Activated CD4-positive, alpha-beta T cell treated with anti-CD3 and anti-CD28 coated beads, Interleukin-2, amount 50 U/mL, for 16 hours (primary cell): ENCODE data around the gene LRP1B.

Experiments
- DNase-seq: peaks from one replicate; pipeline ENCODE4 v3.0.0-alpha.2; 2020

Gene LRP1B

DNA sequence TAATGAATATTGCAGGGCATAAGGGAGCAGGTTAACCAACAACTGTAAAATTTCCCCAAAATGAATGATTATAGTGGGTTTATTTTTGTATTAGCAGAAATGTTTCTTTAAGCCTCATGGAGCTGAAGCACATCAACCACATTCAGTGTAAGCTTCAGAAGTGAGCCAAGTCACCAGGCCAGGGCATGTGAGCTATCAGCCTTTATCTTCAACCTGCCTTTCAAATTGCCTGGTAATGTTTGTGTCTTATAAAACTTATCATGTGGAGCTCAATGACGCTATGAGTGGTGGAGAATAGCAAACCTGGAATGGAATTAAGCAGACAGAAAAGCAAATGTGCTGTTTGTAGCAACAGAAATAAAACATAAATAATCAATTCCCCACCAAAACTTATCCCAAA lies 1068.4 kb downstream of the LRP1B start:
- no peak for DNase-seq

DNA sequence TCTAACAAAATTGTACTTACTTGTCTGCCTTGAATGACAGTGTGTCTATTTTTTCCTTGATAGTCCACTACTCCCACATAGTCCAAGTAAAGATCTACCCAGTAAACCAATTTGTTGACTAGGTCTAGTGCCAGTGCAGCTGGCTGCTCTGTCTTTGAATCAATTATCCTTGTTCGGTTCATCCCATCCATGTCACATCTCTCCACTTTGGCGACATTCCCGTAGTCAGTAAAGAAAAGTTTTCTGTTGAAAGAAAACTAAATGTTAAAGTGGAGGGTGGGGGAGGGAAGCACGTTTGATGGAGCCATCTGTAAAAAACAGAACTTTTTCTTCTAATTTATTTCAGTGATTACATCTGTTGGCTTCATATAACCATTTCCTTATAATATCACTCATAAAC lies 1068.8 kb downstream of the LRP1B start:
- no peak for DNase-seq

DNA sequence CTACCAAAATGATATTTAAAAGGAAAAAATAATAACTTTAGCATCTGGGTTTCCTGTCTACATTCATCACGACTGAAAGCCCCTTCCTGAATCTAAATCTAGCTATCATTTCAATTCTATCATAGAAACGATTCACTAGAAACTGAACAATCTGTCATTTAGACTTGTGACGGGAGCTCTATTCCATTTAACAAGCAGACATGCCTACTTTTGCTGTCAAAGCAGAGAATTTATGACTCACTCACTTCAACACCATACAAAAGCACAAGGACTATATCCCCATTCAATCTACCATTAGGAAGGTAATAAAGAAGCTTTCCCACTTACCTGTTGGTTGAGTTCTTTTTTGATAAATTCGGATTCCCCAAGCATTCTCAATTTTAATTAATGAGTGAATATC lies 1072.3 kb downstream of the LRP1B start:
- DNase-seq, result no peak

DNA sequence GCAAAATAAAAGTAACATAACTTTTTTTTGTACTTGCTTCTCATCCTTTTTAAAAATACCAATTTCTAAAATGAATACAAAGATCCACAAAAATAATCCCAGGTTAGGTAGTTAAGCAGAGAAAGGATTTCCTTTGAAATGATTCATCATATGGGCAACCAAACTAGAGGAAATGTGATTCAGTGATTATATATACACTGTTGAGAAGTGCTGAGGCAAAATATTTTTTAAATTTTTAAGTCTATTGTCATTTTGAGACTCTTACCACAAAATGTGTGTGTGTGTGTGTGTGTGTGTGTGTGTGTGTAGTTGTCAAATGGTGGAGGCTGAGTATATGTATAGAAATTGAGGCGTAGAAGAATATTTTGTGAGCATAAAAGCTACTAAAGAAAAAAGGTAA lies 1075.3 kb downstream of the LRP1B start:
- no peak for DNase-seq

DNA sequence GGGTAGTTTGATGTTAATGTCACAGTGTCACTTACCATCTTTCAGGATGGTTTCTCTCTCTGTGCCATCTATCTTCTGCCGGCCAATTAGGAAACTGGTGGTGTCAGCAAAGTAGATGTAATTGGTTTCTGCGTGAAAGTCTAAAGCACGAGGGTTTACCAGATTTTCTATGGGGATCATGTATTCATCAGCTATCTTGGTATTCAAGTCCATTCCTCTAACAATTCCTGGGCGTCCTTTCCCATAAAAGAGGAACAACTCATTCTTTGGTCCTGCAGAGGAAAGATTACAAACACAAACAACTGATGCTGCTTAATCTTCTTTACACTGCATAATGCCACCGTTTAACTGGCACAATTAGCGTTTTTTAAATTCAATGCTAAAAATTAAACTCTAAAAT lies 1081.9 kb downstream of the LRP1B start:
- no peak for DNase-seq

DNA sequence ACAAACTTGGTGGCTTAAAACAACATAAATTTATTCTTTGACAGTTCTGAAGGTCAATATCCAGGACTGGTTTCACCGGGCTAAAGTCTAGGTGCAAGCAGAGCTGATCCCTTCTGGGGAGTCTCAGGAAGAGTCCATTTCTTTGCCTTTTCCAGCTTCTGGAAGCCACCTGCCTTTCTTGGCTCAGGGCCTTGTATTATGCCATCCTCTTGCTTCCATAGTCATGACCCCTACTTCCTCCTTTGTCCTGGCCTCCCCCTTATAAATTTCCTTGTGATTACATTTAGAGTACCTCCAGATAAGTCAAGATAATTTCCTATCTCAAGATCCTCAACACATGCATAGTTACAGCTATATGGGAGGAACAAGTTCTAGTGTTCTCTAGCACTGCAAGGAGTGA lies 1089.5 kb downstream of the LRP1B start:
- no peak for DNase-seq

DNA sequence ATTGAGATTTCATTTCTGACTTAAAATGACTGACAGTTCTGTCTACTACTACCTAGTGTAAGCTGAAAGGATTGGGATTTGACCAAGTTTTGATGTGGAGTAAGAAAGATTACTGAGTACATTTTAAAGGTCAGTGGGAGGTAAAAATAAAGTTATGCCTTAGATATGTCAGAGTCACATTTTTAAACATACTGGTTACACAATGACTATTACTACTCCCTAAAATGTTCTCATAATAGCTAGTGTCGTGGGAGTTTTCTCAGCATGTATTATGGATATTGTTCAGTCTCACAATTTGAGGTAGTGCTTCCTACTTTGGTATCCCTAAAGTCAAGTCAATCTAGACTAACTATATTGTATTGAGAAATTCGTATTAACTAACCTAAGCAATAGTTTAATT lies 1092.5 kb downstream of the LRP1B start:
- DNase-seq, result no peak

DNA sequence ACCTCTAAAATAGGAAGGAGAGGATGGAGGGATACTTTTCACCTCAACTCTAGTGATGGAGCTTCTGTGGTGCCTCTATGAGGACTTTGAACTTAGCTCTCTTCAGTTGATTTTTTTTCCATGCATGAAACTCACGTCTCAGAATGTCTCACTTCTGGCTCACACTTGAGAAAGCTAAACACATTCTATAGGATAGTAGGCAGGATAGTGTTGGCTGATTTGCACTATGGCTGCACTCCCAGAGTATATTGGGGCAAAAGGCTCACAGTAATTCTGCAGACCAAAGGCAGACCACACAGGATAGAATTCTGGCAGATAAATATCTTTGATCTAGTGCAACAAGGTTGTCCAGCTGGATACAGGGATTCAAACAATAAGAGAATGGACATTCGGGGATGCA lies 1093.5 kb downstream of the LRP1B start:
- DNase-seq, result no peak

DNA sequence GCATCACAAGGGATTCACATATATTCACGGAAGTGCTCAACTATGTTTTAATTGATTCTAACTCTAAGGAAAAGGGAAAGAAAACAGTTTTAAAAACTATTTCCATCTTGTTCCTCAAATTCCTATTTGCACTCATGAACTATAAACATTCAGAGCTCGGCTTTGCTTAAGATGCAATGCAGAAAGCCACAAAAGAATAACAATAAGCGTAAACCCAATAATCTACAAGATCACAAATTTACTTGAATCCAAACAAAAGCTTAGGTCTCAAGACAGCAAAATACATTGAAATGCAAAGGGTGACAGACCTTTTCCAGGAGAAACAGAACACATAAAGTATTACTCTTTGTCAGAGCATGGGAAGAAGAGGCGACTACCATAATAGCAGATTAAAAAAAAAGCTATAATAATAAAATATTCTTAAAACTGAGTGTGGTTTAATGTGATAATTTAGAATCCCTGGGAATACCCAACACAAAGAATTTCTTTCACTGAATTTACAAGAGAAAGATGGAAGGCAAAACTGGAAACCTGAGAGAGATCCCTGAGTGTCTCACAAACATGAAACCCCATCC lies 1094.9 kb downstream of the LRP1B start:
- DNase-seq, result no peak

DNA sequence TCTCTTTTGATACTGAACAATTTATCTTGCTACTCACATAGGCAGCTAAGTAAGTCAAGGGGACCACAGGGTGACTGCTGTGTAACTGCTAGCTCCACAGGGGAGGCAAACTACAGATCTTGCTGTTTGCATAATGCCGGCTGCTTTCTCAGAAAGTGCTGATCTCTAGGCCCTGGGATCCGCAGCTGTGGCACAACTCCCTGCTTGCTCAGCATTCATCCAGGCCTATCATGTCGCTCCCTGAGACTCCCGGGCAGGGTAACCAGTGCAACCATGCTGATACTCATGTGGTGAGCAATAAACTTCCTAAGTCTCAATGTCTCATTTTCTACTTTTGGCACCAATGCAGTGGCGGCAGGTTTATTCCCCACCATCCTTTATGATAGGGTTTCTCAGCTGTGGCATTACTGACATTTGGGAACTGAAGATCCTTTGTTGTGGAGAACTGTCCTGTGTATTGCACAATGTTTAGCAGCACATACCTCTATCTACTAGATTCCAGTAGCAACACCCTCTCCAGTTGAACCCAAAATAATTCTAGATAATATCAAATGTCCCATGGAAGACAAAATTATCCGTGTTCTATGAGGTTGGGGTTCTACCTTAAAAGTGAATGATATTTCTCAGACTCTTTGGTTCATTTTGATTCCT lies 1101.3 kb downstream of the LRP1B start:
- no peak for DNase-seq

DNA sequence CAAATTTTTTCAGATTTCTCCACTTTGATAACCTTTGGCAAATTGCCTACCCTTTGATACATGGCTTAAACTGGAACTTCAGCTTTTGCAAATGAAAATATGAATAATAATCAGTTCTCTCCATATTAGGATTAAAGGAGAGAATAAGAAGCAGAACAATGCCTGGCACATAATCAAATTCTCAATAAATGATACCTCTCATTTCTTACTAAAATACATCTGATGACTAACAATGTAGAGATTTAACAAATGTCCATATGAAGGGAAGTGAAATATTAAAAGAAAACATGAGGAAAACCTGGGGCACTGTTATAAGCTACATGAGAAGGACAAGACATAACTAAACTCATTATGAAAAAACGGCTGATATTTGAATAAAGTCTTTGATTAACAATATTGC lies 1103.6 kb downstream of the LRP1B start:
- no peak for DNase-seq

DNA sequence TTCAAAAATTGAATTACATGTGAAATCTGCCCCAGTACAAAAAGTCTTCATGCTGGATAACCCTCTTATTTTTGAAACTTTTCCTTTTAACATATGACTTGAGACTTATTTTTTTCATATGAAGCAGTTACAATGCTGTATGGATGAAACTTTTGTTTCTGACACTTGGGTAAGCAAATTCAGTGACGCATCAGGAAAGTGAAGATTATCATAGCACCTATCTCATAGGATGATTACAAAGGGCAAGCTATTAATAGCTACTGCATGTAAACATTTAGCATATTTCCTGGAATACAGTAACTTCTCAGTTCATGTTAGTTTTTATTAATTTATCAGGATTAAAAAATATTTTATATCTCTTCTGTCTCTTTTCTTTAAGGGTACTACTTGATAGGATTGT lies 1109.2 kb downstream of the LRP1B start:
- DNase-seq, result no peak

DNA sequence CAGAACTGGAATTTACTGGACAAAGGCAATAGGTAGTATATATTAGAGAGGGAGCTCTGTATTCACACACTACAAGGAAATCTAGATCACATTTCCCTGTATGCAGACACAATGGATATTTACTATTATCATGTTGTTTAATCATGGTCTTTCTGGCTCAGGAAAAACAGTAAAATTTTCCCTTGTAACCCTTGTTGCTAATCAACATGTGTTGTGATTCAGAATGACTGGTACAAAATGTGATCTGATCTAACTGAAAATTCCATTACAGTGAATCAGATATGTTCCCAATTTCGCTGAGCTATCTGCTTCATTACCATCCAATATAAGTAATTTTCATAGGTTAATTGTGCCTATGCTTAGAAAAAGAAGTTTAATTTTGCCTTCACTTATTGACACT lies 1109.7 kb downstream of the LRP1B start:
- DNase-seq, result no peak

DNA sequence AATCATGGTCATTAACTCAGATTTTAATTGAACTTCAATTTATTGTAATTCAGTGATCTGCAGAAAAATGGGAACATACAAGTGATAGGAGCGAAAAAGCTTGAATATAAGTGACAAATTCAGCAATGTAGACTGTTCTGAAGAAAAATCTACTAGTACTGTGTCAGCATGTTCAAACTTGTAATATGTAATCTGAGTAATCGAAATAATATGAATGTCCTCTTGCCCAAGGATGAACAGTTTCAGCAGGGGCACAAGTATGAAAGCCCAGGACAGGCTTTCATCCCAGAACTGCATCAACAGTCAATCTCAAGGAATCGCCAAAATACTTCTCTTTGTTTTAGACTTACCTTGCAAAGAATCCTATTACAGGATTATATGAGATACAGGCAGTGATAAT lies 1110.5 kb downstream of the LRP1B start:
- DNase-seq, result no peak

DNA sequence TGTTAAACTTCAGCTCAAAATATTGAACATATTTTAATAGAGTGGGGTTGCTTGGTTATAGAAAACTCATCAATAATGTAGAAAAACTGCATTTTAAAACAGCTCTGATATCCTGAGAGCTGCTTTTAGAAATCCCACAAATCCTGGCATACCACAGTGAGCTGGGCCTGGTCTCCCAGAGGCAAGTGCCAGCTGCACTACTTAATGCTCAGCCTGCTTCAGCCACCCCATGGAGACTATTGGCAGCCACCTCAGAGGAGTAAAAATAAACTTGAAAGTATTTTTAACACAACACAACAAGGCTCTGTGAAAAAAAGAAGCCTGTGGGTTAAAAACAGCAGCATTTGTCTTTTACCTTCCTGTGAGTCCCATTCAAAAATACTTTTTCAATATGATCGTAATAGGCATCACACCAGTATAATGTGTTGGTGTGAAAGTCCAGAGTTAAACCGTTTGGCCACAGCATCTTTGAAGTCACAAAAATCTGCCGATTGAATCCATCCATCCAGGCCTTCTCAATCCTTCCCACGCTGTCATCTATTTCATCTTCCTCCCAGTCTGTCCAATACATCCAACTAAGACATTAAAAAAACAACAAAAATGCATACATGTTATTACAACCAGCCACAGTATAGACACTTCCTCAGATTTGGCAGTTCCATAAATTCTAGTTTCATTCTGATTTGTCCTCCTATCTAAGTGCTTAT lies 1115.3 kb downstream of the LRP1B start:
- DNase-seq, result no peak

DNA sequence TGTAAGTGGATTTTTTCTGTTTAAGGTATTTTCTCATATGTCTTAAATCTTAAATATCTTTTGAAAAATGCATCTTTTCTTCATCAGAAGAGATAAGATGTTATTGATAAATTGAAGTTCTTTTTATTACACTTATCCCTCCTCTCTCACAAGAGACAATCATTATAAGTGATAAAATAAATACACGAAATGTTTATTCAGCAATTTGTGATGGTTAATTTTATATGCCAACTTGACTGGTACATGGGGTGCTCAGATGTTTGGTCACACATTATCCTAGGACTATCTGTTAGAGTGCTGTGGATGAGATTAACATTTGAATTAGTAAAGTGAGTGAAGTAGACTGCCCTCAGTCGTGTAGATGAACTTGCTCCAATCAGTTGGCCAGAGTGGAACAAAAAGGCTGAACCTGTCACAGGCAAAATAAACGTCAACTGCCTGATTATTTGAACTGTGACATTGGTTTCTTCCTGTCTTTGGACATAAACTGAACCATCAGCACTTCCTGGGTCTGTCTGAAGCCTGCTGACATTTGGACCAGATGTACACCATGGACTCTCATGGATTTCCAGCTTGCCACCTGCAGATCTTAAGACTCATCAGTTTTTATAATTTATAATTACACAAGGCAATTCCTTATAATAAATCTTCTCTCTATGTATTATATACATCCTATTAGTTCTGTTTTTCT lies 1126.7 kb downstream of the LRP1B start:
- no peak for DNase-seq

DNA sequence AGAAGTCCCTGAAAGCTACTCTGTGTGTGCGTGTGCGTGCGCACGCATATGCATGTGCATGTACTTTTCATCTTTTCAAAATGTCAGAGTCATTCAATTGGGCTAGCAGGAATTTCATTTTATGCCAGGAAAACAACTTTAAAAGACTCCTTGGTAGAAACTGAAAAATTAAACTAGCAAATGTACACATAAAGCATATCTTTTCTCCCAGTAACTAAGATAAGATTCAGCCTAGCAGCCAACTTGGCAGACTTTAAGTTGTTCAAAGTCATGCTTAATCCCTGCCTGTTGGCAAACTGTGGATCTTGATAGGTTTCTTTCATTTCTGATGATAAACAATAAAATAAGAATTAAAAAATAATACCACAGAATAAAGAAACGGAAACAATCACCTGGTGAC lies 1129.1 kb downstream of the LRP1B start:
- DNase-seq, result no peak

DNA sequence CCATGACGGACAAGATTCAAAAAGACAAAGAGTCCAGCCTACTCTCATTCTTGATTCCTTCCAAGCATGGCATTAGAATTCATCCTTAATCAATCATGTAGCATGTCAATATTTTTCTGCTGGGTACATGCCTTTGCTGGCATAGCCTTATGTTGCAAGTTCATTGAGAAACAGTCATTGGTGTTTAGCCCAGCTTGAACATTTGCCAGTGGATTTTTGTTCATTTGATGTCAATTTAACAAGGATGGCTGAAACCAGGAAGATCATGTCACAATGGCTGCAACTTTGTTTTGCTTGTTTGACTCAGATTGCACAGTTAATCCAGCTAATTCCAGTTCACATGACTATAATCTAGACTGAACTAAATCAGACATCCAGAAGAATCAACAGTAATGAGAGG lies 1132.2 kb downstream of the LRP1B start:
- no peak for DNase-seq

DNA sequence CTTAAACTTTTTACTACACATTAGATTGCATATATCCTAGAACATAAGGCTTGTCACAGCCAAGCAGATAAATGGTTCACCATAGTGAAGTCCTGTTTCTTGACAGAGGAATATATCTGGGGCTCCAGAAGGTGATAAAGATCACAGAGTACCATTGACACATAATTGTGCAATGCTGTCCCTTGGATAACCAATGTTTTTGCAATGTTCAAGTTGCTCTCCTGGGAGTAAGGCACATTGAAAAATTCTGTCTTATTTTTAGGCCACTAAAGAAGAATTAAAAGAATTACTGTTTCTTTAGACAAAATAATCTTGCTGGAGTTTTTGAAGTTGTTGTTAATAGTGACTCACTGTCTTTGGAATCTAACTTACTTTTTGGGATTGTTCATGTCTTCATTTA lies 1132.8 kb downstream of the LRP1B start:
- DNase-seq, result no peak

DNA sequence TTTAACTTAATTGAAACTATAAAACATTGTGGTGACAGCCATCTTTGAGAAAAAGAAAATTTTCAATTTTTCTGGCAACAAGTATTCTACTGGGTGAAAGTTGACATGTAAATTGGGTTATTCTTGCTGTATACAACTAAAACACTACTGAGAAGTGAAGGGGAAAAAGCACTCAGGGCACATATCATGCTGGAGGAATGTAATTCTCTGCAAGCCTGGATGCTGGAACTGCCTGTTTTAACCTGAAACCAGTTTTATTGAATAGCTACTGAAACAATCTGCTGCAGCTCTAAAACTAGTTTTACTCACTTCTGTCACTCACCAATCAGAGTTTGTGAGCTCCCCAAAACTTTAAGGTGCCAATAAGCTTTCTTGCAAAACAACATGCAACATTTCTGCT lies 1136.0 kb downstream of the LRP1B start:
- no peak for DNase-seq

DNA sequence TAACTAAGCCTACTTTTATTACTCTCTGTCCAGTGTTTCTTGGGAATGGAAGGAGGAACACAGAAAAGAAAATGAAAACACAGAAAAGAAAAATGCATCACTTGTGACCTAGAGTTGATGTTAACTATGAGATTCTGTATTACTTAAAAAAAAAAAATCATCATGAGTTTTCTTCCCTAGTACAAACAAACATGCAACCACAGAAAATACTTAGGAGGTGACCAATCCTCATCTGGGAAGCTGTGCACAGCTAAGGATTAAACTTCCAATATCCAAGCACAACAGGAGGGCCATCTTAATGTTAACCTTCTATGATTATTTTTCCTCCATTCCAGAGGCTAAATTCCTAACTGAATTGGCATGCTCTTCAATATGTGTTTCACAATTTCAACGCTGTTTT lies 1140.4 kb downstream of the LRP1B start:
- no peak for DNase-seq

DNA sequence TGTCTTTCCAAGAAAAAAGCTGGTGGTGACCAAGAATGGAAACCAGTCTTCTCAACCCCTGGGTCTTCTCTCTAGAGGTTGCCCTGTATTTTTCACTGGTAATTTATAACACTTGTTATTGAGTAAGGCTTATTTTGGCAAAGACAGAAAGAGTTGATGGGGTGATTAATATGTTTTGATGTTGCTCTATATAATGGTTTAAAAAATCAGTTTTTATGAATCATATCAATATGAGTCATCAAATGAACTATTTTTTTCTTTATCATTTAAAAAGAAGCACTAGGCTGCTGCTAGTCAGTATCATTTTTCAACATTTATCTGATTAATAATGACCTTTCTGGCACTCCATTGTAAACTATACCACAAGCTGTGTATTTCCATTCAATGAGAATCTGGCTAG lies 1142.2 kb downstream of the LRP1B start:
- DNase-seq, result no peak

DNA sequence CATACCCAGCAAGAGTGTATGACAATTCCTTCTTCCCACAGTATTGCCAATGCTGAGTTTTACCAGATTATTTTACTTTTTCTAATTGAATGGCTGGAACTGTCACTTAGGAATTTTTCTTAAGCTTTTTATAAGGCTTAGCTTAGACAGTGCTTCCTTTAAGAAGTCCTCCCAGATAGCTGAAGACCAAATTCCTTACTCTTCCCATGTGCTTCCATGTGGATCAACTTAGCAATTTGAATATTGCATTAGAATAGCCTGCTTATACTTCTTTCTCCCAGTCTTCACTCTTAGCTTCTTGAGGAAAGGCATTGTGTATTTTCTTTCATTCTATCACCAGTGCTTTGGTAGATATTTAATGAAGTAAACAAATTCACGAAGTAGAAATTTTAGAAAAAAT lies 1144.4 kb downstream of the LRP1B start:
- no peak for DNase-seq

DNA sequence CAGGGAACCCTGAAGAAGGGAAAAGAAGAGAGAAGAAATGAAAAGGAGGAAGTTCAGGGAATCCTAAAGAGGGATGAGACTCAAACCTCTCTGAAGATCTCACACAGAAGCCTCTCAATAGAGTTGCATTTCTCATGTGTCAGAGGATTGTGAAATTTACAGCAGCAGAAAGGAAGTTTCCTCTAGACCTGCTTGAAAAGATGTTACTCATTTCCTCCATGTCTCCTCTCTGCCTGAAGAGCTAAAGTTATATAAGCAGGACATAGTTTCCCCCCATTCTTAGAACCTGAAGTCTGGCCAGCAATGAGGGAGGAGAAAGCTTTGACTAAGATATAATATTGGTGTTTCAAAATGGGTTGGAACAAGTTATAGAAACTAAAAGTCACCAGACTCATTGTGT lies 1155.6 kb downstream of the LRP1B start:
- DNase-seq, result no peak
